Endothelial cell (in vitro differentiated cells): ENCODE data around the gene ELOA2. TPM values are rescaled to one million over a fixed set of nuclear protein-coding genes. Genes with fewer than 3 reads are reported as not detected.
"Not testable (repeated sequence)": the region's sequence is repeated elsewhere in the genome, so short reads cannot be mapped to it uniquely, and the experiment has no call there.

Experiments used
- DNase-seq: peaks from one replicate; pipeline ENCODE4 v3.0.0; 2021; ENCODE audit warnings: low spot score
- H3K27ac Mint-ChIP-seq: one replicate; pipeline ENCODE4 v1.8.0; 2021; ENCODE audit warnings: mixed read lengths, inconsistent platforms; ENCODE audit not compliant: unreplicated experiment
- H3K27me3 Mint-ChIP-seq: one replicate; pipeline ENCODE4 v1.8.0; 2021; ENCODE audit warnings: mild to moderate bottlenecking, moderate library complexity, mixed read lengths, inconsistent platforms; ENCODE audit not compliant: unreplicated experiment
- H3K36me3 Mint-ChIP-seq: one replicate; pipeline ENCODE4 v1.8.0; 2021; ENCODE audit warnings: mild to moderate bottlenecking, low read depth, mixed read lengths, inconsistent platforms; ENCODE audit not compliant: unreplicated experiment
- H3K4me1 Mint-ChIP-seq: one replicate; pipeline ENCODE4 v1.8.0; 2021; ENCODE audit warnings: mild to moderate bottlenecking, mixed read lengths, inconsistent platforms; ENCODE audit not compliant: unreplicated experiment
- H3K4me3 Mint-ChIP-seq: one replicate; pipeline ENCODE4 v1.8.0; 2021; ENCODE audit warnings: mild to moderate bottlenecking, mixed read lengths, inconsistent platforms; ENCODE audit not compliant: unreplicated experiment
- H3K9me3 Mint-ChIP-seq: one replicate; pipeline ENCODE4 v1.8.0; 2021; ENCODE audit warnings: mixed read lengths, inconsistent platforms; ENCODE audit not compliant: unreplicated experiment
- total RNA-seq: library from RNA; stranded (reverse); fragmentation: NEBNext Ultra II Directional; extraction: Animal tissue kit (Norgen Biotek cat#: 25700); gene quantifications from one replicate; pipeline ENCODE4 v1.2.1, GENCODE V29; 2021; ENCODE audit not compliant: unreplicated experiment

The ELOA2 gene
- total RNA-seq, 1 donor from 2014 or later: not detected

- not testable (repeated sequence) for H3K4me3 Mint-ChIP-seq, H3K27me3 Mint-ChIP-seq, H3K9me3 Mint-ChIP-seq, H3K36me3 Mint-ChIP-seq, DNase-seq, H3K27ac Mint-ChIP-seq, H3K4me1 Mint-ChIP-seq
These were observed 9.8 kb downstream of the ELOA2 start for GRCh38 chr18:47025557-47026174.

GRCh38 chr18:47023769-47024465 lies 11.5 kb downstream of the ELOA2 start:
- not testable (repeated sequence) for H3K4me3 Mint-ChIP-seq, H3K36me3 Mint-ChIP-seq, DNase-seq, H3K9me3 Mint-ChIP-seq, H3K4me1 Mint-ChIP-seq, H3K27me3 Mint-ChIP-seq, H3K27ac Mint-ChIP-seq

GRCh38 chr18:47022821-47023220 lies 12.6 kb downstream of the ELOA2 start:
- not testable (repeated sequence) for H3K36me3 Mint-ChIP-seq, H3K27ac Mint-ChIP-seq, H3K4me1 Mint-ChIP-seq, DNase-seq, H3K9me3 Mint-ChIP-seq, H3K4me3 Mint-ChIP-seq, H3K27me3 Mint-ChIP-seq

- not testable (repeated sequence) for DNase-seq, H3K4me1 Mint-ChIP-seq, H3K27ac Mint-ChIP-seq, H3K9me3 Mint-ChIP-seq, H3K36me3 Mint-ChIP-seq, H3K27me3 Mint-ChIP-seq, H3K4me3 Mint-ChIP-seq
These were observed 14.7 kb downstream of the ELOA2 start for GRCh38 chr18:47020757-47021156.

- H3K4me3 Mint-ChIP-seq, H3K27ac Mint-ChIP-seq, H3K4me1 Mint-ChIP-seq, DNase-seq, H3K27me3 Mint-ChIP-seq, H3K9me3 Mint-ChIP-seq, H3K36me3 Mint-ChIP-seq: not testable (repeated sequence)
These were observed 15.6 kb downstream of the ELOA2 start for GRCh38 chr18:47019870-47020269.

Other genes with a start within 250 kb of the ELOA2 start
- 47.5 TPM for gene PIAS2, start 118.1 kb downstream of the ELOA2 start, total RNA-seq
- gene KATNAL2, start 118.0 kb downstream of the ELOA2 start, total RNA-seq: 7.9 TPM
- 26.0 TPM for gene HDHD2, start 114.9 kb upstream of the ELOA2 start, total RNA-seq
- gene IER3IP1, start 140.7 kb upstream of the ELOA2 start, total RNA-seq: 16.0 TPM
- gene SKOR2, start 216.0 kb upstream of the ELOA2 start, total RNA-seq: 0.38 TPM